Mesothelial cell of epicardium (in vitro differentiated cells): Measurements from ENCODE around the gene TIGD3. TPM values are rescaled to one million over a fixed set of nuclear protein-coding genes. Genes with fewer than 3 reads are reported as not detected.

Experiments used
- DNase-seq, 2 experiments: peaks; one replicate each; pipeline ENCODE4 v3.0.0; 2021; ENCODE audit warnings: low spot score in 2 of 2; ENCODE audit not compliant: unreplicated experiment in 2 of 2
- H3K27ac Mint-ChIP-seq: 2 replicates; pipeline ENCODE4 v1.8.0; 2021; ENCODE audit warnings: mixed read lengths
- H3K27me3 Mint-ChIP-seq: 2 replicates; pipeline ENCODE4 v1.8.0; 2021; ENCODE audit warnings: low read depth, mixed read lengths
- H3K36me3 Mint-ChIP-seq: 2 replicates; pipeline ENCODE4 v1.8.0; 2021; ENCODE audit warnings: mixed read lengths
- H3K4me1 Mint-ChIP-seq: 2 replicates; pipeline ENCODE4 v1.8.0; 2021; ENCODE audit warnings: mixed read lengths
- H3K4me3 Mint-ChIP-seq: 2 replicates; pipeline ENCODE4 v1.8.0; 2021; ENCODE audit warnings: mild to moderate bottlenecking, moderate library complexity, mixed read lengths
- H3K9me3 Mint-ChIP-seq: 2 replicates; pipeline ENCODE4 v1.8.0; 2021; ENCODE audit warnings: mixed read lengths
- CTCF ChIP-seq: fragments of 200-600 bp; sonication (generic); IDR thresholded peaks from one replicate; pipeline ENCODE4 v1.5.0; 2021; ENCODE audit warnings: antibody characterized with exemption; ENCODE audit not compliant: unreplicated experiment
- total RNA-seq: library from RNA; stranded (reverse); gene quantifications from 3 replicates; pipeline ENCODE4 v1.2.1, GENCODE V29; 2021

Gene TIGD3
- total RNA-seq, 1 donor from 2014 or later, result 0.60 TPM

DNA sequence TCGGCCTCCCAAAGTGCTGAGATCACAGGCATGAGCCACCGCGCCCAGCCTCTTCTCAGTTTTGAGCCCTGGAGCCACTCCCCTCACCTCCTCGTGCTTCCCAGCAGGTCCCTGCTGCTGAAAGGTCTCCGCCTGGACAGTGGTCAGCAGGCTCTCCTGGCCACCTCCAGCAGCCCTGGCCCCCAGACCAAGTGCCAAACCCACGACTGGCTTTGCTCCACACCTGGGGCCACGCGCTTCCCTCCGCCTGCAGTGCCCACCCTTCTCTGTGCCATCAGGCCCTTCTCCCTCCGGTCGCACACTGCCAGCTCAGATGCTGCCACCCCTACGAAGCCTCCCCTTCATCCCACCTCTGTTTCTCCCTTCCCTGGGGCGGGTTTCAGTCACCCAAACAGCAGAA is 44.7 kb downstream of the TIGD3 start:
- no peak for TF ChIP-seq CTCF
- Mint-ChIP-seq H3K4me3 (no peak overlapping the region), H3K36me3 (peaks cover 17% of the 10 kb centered on the region), H3K4me1 (no peaks in the 10 kb centered on the region), H3K9me3 (no peaks in the 10 kb centered on the region), H3K27me3 (no peaks in the 10 kb centered on the region), H3K27ac (no peak overlapping the region)
- DNase-seq, result no peak

GRCh38 chr11:65399845-65400244 is 45.3 kb downstream of the TIGD3 start:
- H3K27ac Mint-ChIP-seq, result no peak overlapping the region
- no peak overlapping the region for H3K4me3 Mint-ChIP-seq
- H3K4me1 Mint-ChIP-seq, result no peaks in the 10 kb centered on the region
- no peaks in the 10 kb centered on the region for H3K9me3 Mint-ChIP-seq
- no peaks in the 10 kb centered on the region for H3K27me3 Mint-ChIP-seq
- TF ChIP-seq CTCF, result no peak
- no peak for DNase-seq
- H3K36me3 Mint-ChIP-seq, result peaks cover 17% of the 10 kb centered on the region

- Mint-ChIP-seq H3K27me3 (no peaks in the 10 kb centered on the region), H3K36me3 (peaks cover 19% of the 10 kb centered on the region), H3K9me3 (no peaks in the 10 kb centered on the region), H3K4me3 (no peak overlapping the region), H3K27ac (no peak overlapping the region), H3K4me1 (no peaks in the 10 kb centered on the region)
- no peak for DNase-seq
- TF ChIP-seq CTCF, result no peak
Observed at GRCh38 chr11:65400307-65401072, 45.9 kb downstream of the TIGD3 start.

- no peaks in the 10 kb centered on the region for H3K27me3 Mint-ChIP-seq
- no peaks in the 10 kb centered on the region for H3K4me1 Mint-ChIP-seq
- no peaks in the 10 kb centered on the region for H3K9me3 Mint-ChIP-seq
- H3K27ac Mint-ChIP-seq, result no peak overlapping the region
- H3K4me3 Mint-ChIP-seq, result no peak overlapping the region
- H3K36me3 Mint-ChIP-seq, result peaks cover 19% of the 10 kb centered on the region
- TF ChIP-seq CTCF, result no peak
- DNase-seq, result no peak
Observed at GRCh38 chr11:65401073-65401802, 46.7 kb downstream of the TIGD3 start.

DNA sequence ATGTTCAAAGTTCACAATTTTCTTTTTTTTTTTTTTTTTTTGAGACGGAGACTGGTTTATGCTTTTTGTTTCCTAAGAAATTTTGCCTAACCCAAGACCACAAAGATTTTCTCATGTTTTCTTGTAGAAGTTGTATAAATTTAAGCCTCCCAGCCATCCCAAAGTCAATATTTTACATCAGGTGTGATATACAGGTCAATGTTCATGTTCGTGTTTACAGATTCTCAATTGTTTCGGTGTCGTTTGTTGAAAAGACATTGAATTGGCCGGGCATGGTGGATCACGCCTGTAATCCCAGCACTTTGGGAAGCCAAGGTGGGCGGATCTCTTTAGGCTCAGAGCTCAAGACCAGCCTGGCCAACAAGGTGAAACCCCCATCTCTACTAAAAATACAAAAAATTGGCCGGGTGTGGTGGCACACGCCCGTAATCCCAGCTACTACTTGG is 47.3 kb downstream of the TIGD3 start:
- no peaks in the 10 kb centered on the region for H3K4me1 Mint-ChIP-seq
- H3K36me3 Mint-ChIP-seq, result peaks cover 19% of the 10 kb centered on the region
- DNase-seq, result no peak
- H3K27ac Mint-ChIP-seq, result no peak overlapping the region
- H3K9me3 Mint-ChIP-seq, result no peaks in the 10 kb centered on the region
- no peaks in the 10 kb centered on the region for H3K27me3 Mint-ChIP-seq
- TF ChIP-seq CTCF, result no peak
- H3K4me3 Mint-ChIP-seq, result no peak overlapping the region
